IPS DF 4.7 (cell line): ENCODE data around the gene LPIN1.

Experiments used
- DNase-seq: peaks from one replicate; pipeline ENCODE4 v3.0.0-alpha.2; 2013; ENCODE audit warnings: low spot score; ENCODE audit errors: extremely low read depth

The LPIN1 gene

DNA sequence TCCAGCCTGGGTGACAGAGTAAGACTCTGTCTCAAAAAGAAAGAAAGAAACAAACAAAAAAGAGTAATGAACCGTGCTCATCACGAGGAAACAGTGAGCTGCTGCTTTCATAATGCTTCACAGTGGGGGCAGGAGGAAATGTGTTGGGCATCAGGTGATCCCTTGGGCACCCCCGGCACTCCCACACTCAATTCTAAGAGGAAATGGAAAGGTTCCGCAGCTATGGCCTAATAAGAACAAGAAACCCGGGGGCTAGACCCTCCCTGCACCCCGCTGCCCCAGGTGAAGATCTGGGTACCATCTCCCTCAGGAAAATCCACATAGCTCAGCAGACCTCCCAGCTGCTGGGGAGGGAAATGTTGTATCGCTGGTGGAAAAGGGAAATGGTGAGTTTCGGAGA is 118.9 kb downstream of the LPIN1 start:
- DNase-seq = no peak

DNA sequence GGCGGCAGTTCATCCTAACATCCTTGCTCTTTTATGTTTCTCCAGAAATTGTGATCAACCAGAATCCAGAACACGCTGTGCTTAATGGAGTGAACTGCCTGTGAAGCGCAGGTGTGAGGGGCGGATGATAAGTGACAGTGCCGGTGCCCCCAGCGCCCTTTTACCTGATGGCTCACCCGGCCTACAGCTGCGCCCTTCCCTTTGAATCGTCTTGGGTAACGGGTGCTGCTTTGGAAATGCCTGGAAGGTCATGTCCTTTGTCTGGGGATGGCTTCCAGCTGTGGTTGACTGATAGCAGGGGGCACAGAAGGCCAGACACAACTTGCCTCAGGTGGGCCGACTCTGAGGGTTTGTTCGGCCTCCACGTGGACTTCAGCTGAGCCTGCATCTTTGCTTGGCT is 119.4 kb downstream of the LPIN1 start:
- no peak for DNase-seq

DNA sequence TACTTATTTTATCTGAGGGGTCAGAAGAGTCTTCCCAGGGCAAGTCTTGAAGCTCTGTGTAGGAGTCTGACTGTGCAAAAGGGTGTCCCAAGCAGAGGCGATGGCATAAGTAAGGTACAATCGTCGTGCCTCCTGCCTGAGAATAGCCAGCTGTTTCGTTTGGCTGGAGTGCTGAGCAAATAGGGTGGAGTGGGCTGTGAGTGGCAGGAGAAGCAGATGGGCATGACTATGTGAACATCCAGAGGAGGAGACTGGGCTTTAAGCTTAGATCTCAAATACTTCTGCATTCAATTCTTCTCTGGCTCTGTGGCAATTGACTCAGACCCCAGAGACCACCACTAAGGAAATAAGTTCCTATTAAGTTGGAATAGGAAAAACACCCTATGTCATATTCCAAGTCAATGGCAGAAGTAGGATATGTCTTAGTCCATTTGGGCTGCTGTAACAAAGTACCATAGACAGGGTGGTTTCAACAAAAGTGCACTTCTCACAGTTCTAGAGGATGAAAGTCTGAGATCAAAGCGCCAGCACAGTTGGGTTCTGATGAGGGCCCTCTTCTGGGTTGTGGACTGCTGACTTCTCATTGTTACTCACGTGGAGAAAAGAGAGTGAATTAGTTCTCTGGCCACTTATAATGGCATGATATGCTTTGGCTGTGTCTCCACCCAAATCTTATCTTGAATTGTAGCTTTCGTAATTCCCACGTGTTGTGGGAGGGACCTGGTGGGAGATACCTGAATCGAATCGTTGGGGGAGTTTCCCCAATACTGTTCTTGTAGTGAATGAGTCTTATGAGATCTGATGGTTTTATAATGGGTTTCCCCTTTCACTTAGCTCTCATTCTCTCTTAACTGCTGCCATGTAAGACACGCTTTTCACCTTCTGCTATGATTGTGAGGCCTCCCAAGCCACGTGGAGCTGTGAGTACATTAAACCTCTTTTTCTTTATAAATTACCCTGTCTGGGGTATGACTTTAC is 120.2 kb downstream of the LPIN1 start:
- no peak for DNase-seq

DNA sequence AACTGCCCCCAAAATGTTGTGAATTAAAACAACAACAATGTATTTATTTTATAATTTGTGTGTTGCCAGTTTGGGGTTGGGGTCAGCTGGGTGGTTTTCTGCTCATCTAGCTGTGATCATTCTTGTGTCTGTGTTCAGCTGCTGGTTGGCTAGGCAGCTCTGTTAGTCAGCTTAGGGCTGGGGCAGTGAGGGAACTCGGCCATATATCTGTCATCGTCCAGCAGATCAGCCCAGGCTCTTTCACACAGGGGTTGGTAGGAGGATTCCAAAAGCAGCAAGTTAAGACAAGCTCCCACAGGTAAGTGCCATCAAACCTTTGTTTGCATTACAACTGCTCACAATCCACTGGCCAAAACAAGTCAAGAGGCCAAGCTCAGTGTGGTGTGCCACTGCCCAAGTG is 121.5 kb downstream of the LPIN1 start:
- no peak for DNase-seq

DNA sequence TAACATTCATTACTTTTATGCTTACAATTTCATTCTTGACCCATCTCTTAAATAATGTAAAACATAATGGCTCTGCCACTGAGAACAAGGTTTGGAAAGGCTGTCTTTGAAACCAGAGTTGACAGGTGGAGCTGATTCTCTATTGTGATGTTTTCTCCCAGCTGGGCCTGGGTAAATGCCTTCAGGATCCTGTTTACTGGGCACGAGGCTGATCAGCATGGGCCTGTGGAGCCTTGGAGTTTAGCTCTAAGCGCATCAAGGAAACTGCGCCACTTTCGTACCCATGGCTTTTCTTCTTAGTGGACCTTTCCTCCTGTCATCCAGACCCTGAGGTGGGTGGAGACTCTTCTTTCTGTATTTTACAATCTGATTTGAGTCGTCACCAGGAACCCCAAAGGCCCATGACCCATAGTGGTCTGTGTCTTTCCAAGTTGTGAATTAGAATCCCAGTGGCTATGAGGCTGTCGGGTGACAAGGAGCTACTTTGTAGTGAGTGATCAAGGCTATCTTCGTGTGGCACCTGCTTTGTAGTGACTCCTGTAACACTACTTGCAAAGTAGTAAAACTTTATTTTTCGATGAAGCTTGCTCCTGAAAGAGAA is 123.1 kb downstream of the LPIN1 start:
- no peak for DNase-seq

DNA sequence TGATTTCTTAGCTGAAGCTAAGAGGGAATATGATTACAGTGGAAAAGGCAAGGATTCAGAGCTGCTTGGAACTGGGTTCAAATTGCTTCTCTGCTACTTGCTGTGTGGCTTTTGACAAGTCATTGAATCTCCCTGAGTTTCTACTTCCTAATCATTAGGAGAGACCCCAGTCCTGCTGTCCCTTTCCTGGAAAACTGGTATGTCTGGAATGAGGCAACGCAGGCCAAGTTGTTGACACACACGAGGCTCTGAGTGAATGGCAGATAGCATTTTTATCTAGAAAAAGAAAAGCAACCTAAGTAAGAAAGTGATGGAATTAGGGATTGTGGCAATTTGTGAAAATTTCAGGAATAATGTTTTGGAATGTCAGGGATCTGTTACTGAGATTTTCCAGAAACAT is 123.6 kb downstream of the LPIN1 start:
- DNase-seq = no peak

DNA sequence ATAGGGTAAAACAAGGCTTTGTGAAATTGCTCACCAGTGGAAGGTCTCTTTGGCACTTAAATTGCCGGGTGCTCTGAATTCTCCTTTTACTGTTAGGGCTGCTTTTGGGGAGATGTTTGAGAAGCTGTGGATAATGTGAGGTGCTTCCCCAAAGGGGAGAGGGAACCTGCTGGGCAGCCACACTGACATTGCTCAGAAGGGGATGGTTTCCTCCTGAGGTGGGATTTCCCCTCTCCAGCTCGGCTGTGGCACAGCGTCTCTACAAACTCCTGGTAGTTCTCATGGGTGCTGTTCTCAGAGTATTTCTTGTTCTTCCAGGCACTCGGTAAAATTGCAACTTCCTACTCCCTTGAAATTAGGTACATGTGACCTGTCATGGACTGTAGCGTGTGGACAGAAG is 124.2 kb downstream of the LPIN1 start:
- no peak for DNase-seq

DNA sequence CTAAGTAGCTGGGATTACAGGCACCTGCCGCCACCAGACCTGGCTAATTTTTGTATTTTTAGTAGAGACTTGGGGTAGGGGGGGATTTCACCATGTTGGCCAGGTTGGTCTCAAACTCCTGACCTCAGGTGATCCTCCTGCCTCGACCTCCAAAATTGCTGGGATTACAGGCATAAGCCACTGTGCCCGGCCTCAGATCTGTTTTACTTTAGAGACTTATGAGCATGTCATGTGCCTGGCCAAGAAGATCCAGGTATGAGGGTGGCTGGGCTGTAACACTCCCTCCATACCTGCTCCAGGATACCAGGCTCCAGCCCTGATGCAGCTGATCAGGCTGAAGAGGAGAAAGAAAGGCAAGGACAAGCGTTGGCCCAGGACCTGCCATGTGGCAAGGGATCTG is 125.0 kb downstream of the LPIN1 start:
- DNase-seq = no peak

DNA sequence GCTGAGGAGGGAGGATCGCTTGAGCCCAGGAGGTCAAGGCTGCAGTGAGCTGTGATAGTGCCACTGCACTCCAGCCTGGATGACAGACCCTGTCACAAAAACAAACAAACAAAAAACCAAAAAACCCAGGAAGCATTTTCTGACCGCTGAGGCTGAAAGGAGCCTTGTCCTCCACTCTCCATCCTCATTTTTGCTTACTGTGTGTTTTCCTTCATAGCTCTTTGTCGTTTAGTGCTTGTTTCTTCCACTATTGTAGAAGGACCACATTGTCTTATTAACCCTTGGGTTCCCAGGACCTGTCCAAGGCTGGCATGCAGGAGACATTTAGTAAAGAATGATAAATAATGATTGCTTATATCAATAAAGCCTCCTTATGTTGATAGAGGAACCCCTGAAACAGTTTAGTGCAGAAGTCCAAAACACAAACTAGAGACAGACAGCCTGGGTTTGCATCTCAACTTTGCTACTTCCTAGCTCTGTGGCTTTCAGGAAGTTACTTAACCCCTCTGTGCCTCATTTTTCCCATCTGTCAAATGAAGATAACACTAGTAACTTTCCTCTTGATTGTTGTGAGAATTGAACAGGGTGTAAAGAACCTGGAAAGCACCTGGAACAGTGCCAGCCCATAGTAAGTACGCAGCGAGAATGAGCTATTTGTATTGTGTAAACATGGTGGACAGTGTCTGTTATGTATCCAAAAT is 126.0 kb downstream of the LPIN1 start:
- no peak for DNase-seq

DNA sequence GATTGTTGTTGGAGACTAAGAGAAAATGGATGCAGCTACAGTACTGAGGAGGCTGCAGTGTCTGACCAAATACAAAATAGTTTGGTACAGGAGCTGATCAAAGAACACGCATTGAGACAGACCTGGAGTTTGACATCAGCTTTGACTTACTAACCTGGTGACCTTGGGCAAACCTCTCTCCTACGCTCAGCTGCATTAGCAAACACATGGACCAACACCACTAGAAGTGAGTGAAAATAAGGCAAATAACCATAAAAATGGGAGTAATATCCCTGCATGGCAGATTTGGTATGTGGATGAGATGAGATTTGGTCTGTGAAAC is 126.5 kb downstream of the LPIN1 start:
- DNase-seq = no peak

DNA sequence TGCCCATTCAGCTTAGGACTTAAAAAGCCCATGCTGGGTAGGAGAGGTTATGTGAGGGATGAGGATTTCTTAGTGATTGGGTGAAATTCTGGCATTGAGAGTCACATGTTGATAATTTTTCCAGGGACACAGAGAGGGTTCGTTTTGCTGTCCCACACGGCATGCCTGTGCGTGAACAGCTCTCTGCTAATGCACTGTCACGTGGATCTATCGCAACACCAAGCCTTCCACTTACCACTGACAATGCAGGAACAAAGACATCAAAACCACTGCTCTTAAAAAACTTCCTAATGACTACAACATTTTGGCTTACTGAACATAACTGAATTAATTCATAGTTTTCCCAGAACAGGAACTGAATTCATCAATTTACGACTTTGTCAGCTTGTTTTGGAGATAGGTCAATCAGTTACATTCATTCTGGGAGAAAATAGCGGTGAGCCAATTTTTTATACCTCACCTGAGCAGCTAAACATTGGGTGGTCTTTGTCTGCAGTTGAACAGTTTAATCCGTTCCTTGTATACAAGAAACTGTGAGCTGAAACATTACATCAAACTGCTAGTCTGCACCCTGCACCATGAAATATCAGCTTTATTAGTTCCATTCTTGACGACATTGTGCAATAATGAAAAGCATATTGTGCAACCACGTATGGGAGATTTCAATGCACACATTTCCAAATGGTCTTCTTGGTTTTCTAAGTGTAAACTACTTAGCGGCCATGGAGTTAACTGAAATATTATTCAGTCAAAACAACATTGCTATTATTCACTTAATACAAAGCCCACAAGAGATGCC is 127.1 kb downstream of the LPIN1 start:
- DNase-seq = no peak

DNA sequence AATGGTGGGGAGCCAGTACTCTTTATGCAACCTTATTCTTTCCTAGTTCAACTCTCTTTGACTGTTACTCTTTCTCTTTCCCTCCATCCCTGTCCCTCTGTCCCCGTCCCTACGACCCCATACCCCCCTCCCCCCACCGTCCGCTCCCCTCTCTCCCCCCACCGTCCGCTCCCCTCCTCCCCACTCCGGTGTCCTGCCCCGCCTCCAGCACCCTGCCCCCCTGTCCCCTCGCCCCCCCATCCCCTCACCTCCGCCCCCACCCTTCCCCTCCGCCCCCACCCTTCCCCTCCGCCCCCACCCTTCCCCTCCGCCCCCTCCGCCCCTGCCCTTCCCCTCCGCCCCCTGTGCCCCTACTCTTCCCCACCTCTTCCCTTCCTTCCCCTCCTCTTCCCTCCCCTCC is 128.4 kb downstream of the LPIN1 start:
- no peak for DNase-seq

DNA sequence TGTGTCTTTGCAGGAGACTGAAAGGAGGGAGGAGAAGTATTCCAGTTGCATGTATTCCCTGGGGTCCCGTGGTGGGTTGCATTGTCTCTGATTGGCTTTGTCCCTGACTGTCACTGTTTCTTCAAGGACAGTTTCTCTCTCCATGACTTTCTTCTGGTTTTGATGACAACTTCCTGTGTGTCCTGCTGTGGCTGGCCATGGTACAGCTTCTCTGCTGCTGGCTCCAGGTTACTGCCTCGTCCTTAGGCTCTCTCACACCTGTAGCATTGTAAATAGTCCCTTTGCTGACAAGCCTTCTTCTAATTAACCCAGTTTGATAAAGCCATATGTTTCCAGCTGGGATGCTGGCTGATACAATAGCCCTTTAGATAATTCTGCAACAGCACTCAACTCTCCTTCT is 129.0 kb downstream of the LPIN1 start:
- DNase-seq = no peak

DNA sequence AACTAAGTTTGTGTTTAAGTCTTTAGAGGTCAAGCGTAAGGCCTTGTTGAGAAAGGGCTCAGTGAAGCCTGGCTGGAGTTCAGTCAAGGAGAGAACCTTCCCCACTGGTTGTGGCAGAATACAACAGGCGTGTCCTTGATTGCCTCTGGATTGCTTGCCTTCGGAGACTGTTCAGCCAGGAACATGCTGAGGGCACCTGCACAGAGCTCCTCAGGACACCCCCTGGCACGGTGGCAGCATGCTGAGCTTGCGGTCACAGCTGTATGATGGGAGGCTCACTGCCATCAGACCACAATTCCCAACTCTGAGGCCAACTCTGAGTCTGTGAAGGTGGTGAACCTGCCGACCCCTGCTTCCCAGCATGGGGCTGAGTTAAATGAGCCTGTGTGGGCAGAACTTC is 130.0 kb downstream of the LPIN1 start:
- no peak for DNase-seq

DNA sequence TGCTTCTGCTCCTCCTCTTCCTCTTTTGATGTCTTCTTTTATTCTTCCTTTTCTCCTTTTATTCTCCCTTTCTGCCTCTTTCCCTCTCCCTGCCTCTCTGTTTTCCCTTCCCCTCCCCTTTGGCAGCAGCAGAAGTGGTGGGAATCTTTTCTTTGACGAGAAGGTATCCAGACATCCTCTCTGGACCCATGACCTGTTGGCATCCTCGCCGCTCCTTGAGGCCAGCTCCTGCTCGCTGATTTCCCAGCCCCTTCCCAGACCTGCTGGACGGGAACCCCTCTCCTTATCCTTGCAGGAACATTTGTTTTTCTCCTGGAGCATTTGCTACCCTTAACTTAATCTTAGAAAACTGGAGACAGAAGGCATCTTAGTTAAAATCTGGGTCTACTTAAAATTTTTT is 130.5 kb downstream of the LPIN1 start:
- no peak for DNase-seq
